Keratinocyte (primary cell): ENCODE results near the gene TEX44.

Experiments
- EZH2 ChIP-seq: IDR thresholded peaks from one replicate; pipeline ENCODE4 v1.6.1; 2012; ENCODE audit warnings: inconsistent platforms, mild to moderate bottlenecking, low read length, moderate library complexity
- TF ChIP-seq, protein P1 (sequence below), 3 experiments: IDR thresholded peaks in 1 of 3; conservative IDR thresholded peaks in 1 of 3; optimal IDR thresholded peaks in 1 of 3; 2 replicates in 2 of 3; 3 replicates in 1 of 3; pipeline versions ENCODE3 to v1.5.1; 2011; ENCODE audit warnings: low read length in 3 of 3, mild to moderate bottlenecking in 3 of 3, moderate library complexity in 2 of 3, control low read depth in 1 of 3, inconsistent platforms in 1 of 3; ENCODE audit not compliant: insufficient read depth in 2 of 3; ENCODE audit errors: extremely low read depth in 1 of 3

GRCh38 chr2:231590614-231591013 lies 2.0 kb upstream of the TEX44 start:
- TF ChIP-seq, protein P1, sequence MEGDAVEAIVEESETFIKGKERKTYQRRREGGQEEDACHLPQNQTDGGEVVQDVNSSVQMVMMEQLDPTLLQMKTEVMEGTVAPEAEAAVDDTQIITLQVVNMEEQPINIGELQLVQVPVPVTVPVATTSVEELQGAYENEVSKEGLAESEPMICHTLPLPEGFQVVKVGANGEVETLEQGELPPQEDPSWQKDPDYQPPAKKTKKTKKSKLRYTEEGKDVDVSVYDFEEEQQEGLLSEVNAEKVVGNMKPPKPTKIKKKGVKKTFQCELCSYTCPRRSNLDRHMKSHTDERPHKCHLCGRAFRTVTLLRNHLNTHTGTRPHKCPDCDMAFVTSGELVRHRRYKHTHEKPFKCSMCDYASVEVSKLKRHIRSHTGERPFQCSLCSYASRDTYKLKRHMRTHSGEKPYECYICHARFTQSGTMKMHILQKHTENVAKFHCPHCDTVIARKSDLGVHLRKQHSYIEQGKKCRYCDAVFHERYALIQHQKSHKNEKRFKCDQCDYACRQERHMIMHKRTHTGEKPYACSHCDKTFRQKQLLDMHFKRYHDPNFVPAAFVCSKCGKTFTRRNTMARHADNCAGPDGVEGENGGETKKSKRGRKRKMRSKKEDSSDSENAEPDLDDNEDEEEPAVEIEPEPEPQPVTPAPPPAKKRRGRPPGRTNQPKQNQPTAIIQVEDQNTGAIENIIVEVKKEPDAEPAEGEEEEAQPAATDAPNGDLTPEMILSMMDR (optimal IDR thresholded peaks at IDR 0.05 in 1 of 3, IDR thresholded peaks at IDR 0.05 in 1 of 3, conservative IDR thresholded peaks at IDR 0.05 in 1 of 3; ENCODE audit: extremely low read depth in 1 of 3, insufficient read depth in 2 of 3, low read length in 3 of 3) = no peak
- no peak for TF ChIP-seq EZH2
